Glutamatergic neuron (in vitro differentiated cells): ENCODE data around the gene CAPRIN1. TPM values are rescaled to one million over a fixed set of nuclear protein-coding genes. Genes with fewer than 3 reads are reported as not detected.
"Not testable (repeated sequence)": the region's sequence is repeated elsewhere in the genome, so short reads cannot be mapped to it uniquely, and the experiment has no call there.

Source experiments
- DNase-seq: peaks from one replicate; pipeline ENCODE4 v3.0.0; 2022
- H3K27ac Mint-ChIP-seq: one replicate; pipeline ENCODE4 v1.8.0; 2020; ENCODE audit warnings: mild to moderate bottlenecking, mixed read lengths, inconsistent platforms; ENCODE audit not compliant: unreplicated experiment
- H3K27me3 Mint-ChIP-seq: one replicate; pipeline ENCODE4 v1.8.0; 2020; ENCODE audit warnings: mild to moderate bottlenecking, moderate library complexity, mixed read lengths, inconsistent platforms; ENCODE audit not compliant: unreplicated experiment
- H3K36me3 Mint-ChIP-seq: one replicate; pipeline ENCODE4 v1.8.0; 2020; ENCODE audit warnings: mild to moderate bottlenecking, mixed read lengths, inconsistent platforms; ENCODE audit not compliant: unreplicated experiment
- H3K4me1 Mint-ChIP-seq: one replicate; pipeline ENCODE4 v1.8.0; 2020; ENCODE audit warnings: mild to moderate bottlenecking, low read depth, mixed read lengths, inconsistent platforms; ENCODE audit not compliant: unreplicated experiment
- H3K4me3 Mint-ChIP-seq: one replicate; pipeline ENCODE4 v1.8.0; 2020; ENCODE audit warnings: mild to moderate bottlenecking, mixed read lengths, inconsistent platforms; ENCODE audit not compliant: unreplicated experiment
- H3K9me3 Mint-ChIP-seq: one replicate; pipeline ENCODE4 v1.8.0; 2020; ENCODE audit warnings: mild to moderate bottlenecking, moderate library complexity, mixed read lengths, inconsistent platforms; ENCODE audit not compliant: unreplicated experiment
- CTCF ChIP-seq: fragments of 200-600 bp; sonication (generic); IDR thresholded peaks from one replicate; pipeline ENCODE4 v1.5.0; 2021; ENCODE audit not compliant: partially characterized antibody, unreplicated experiment
- total RNA-seq: library from RNA; stranded (reverse); fragmentation: NEBNext Ultra II Directional; extraction: Animal tissue kit (Norgen Biotek cat#: 25700); gene quantifications from one replicate; pipeline ENCODE4 v1.2.1, GENCODE V29; 2021; ENCODE audit not compliant: unreplicated experiment

Gene CAPRIN1
- total RNA-seq, 1 donor from 2014 or later: 356 TPM

DNA sequence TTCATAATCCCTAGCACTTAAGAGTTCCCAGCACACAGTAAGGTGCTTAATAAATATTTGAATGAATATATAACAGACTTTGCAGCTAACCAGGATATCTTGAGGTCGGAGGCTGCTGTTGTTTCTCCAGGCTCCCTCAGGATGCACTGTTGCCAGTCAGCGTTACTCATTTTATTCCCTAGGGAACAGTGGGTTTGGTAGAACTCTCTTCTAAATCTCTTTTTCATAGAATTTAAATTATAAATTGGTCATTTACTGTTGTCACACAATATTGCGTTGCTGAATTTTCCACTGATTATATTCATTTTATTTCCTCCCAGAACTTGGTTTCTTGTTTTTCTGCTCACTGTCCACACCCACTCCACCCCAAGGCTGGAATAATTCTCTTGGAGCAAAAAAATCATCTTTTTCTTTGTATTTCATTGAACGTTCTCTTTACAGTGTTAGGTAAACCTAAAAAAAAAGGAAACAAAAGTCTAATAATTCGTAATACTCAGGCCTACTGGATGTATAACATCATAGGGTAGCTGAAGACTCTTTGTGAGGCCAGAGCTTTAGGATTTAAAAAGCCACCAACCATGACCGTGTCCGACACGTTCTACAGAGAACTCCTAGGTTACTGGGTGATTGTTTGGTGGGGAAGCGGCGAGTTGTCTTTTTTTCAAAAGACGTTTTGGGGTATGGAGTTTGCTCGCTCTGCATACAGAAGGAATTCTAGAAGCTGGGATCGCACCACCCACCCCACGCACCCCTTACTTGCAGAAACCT lies 766 bp upstream of the CAPRIN1 start:
- DNase-seq: no peak
- H3K4me3 Mint-ChIP-seq: peak overlapping the region; percentile 92
- TF ChIP-seq CTCF: no peak
- H3K27me3 Mint-ChIP-seq: peaks cover 15% of the 10 kb centered on the region
- no peaks in the 10 kb centered on the region for H3K36me3 Mint-ChIP-seq
- H3K4me1 Mint-ChIP-seq: peaks cover 19% of the 10 kb centered on the region
- H3K9me3 Mint-ChIP-seq: peaks cover 12% of the 10 kb centered on the region
- H3K27ac Mint-ChIP-seq: peak overlapping the region; percentile 94

DNA sequence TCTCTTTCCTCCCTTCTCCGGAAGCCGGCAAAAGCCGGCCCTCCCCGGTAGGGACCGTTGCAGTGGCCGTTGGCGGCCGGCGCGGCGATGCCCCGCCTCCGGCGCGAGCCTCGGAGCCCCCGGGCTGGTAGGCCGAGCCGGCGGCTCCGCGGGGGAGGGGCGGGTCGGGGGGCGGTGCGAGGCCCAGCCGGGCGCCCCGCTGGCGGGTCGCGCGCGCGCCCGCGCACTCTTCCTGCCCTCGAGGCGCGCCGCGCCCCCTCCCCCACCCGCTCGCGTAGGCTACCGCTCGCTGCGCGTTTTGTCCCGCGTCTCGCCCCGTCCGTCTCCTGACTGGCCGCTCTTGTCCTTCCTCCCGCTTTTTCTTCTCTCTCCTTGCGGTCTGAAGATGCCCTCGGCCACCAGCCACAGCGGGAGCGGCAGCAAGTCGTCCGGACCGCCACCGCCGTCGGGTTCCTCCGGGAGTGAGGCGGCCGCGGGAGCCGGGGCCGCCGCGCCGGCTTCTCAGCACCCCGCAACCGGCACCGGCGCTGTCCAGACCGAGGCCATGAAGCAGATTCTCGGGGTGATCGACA lies 591 bp downstream of the CAPRIN1 start:
- H3K4me3 Mint-ChIP-seq: peak overlapping the region; percentile 95
- H3K27ac Mint-ChIP-seq: peak overlapping the region; percentile 93
- DNase-seq: peak; percentile 95
- no peak for TF ChIP-seq CTCF
- H3K4me1 Mint-ChIP-seq: peaks cover 27% of the 10 kb centered on the region
- H3K27me3 Mint-ChIP-seq: peaks cover 15% of the 10 kb centered on the region
- peaks cover 12% of the 10 kb centered on the region for H3K9me3 Mint-ChIP-seq
- H3K36me3 Mint-ChIP-seq: no peaks in the 10 kb centered on the region

DNA sequence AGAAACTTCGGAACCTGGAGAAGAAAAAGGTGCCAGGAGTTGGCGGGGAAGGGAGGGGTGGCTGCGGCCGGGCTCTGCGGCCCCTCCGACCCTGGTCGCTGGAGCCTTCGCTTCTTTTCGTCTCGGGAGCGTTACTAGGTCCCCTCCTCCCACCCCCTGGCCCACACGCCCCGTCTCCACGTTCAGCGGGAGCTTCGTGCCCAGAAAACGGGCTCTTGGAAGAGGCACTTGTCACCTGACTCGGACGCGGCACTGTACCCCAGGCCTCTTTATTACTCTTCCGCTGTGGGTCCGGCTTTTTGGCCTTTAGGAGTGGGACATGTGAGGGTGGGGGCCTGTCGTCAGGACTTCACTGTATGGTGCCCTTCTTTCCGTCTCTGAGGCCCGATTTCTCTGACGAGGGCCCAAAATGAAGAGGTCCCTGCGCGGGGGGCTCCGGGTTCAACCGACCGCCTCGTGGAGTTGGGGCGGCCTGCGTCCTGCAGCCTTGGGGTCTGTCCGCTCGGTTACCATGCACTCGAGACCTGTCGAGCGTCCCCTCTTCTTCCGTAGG lies 1.2 kb downstream of the CAPRIN1 start:
- Mint-ChIP-seq H3K4me3 (peak overlapping the region; percentile 95), H3K9me3 (peaks cover 12% of the 10 kb centered on the region), H3K36me3 (no peaks in the 10 kb centered on the region), H3K4me1 (peaks cover 30% of the 10 kb centered on the region), H3K27ac (peak overlapping the region; percentile 93), H3K27me3 (peaks cover 15% of the 10 kb centered on the region)
- DNase-seq: peak; percentile 18
- no peak for TF ChIP-seq CTCF

DNA sequence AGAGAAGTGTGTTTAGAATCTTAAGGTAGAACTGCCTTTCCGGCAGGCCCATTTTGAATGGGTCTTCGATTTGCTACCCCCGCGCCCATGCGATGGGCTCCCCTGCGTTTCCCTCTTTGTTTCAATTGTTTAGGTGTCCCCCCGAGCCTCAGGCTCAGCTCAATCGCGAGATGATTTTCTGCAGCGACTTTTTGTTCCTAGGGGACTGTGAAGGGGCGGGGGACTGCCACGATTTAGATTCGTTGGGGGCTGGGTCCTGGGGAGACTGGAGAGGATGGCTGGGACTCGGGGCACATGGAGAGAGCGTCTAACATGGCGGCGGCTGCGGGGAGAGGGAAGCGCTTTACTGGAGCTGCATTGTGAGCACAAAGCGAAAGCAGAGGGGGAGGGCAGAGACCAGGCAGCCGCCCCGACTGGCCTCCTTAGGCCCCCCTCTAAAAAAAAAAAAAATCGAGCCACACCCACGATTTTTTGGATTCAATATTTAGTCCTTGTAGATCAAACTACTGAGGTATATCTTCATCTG lies 1.7 kb downstream of the CAPRIN1 start:
- no peak for TF ChIP-seq CTCF

GRCh38 chr11:34054351-34054750 lies 2.8 kb downstream of the CAPRIN1 start:
- DNase-seq, H3K36me3 Mint-ChIP-seq, H3K27ac Mint-ChIP-seq: not testable (repeated sequence)
- peaks cover 29% of the 10 kb centered on the region for H3K4me1 Mint-ChIP-seq
- peaks cover 12% of the 10 kb centered on the region for H3K9me3 Mint-ChIP-seq
- H3K4me3 Mint-ChIP-seq: peak overlapping the region; percentile 95
- H3K27me3 Mint-ChIP-seq: peaks cover 15% of the 10 kb centered on the region

More for the DNA sequence above, 1.7 kb downstream of the CAPRIN1 start:
- Mint-ChIP-seq H3K27me3 (peaks cover 15% of the 10 kb centered on the region), H3K4me3 (peak overlapping the region; percentile 95), H3K27ac (peak overlapping the region; percentile 93), H3K4me1 (peaks cover 30% of the 10 kb centered on the region), H3K9me3 (peaks cover 12% of the 10 kb centered on the region), H3K36me3 (no peaks in the 10 kb centered on the region)
- peak; percentile 76 for DNase-seq
